ENCODE results near the gene TAB2. TPM values are rescaled to one million over a fixed set of nuclear protein-coding genes. Genes with fewer than 3 reads are reported as not detected.

TAB2 gene
- total and polyA plus RNA-seq, 2 of the 8 experiments (the other 6 are each of a cell fraction or from before 2014, with no cell fraction given), result 40.4 to 63.0 TPM

- no peak overlapping the region for H4K8ac ChIP-seq (ENCODE audit: extremely low read depth, insufficient read depth, low read length)
- no peaks in the 10 kb centered on the region for H3K79me2 ChIP-seq (ENCODE audit: control insufficient read depth in 1 of 2, insufficient read depth in 2 of 2, low read length in 2 of 2)
- no peak overlapping the region for H2BK5ac ChIP-seq (ENCODE audit: low read depth, low read length)
- no peak overlapping the region for H2AK5ac ChIP-seq (ENCODE audit: low read depth, low read length)
- no peaks in the 10 kb centered on the region for H3K23me2 ChIP-seq (ENCODE audit: low read depth, low read length)
- no peak overlapping the region for H3K23ac ChIP-seq (ENCODE audit: insufficient read length)
- no peak overlapping the region for H3K4me3 ChIP-seq (ENCODE audit: extremely low read depth in 1 of 4, insufficient read depth in 2 of 4, low read depth in 3 of 4, low read length in 4 of 4)
- DNase-seq (ENCODE audit: low read depth in 1 of 2, low spot score in 2 of 2) (no peak), FAIRE-seq (no peak)
- no peak overlapping the region for H3K27ac ChIP-seq (ENCODE audit: low read depth, low read length)
- H2BK12ac ChIP-seq (ENCODE audit: low read depth, low read length), result no peak overlapping the region
- no peak overlapping the region for H2AFZ ChIP-seq (ENCODE audit: low read length)
- H3K27me3 ChIP-seq (replicated peaks in 1 of 4; ENCODE audit: control insufficient read depth in 3 of 4, extremely low read depth in 1 of 4, insufficient read depth in 3 of 4, low read length in 3 of 4), result no peaks in the 10 kb centered on the region
- H2BK15ac ChIP-seq (ENCODE audit: low read length), result no peak overlapping the region
- no peak overlapping the region for H3K56ac ChIP-seq (replicated peaks; ENCODE audit: insufficient read length, low read depth, low read length)
- H3K9me3 ChIP-seq (ENCODE audit: insufficient read depth in 2 of 2, low read depth in 1 of 2, low read length in 1 of 2), result no peaks in the 10 kb centered on the region
- POLR2A ChIA-PET (ENCODE audit: partially characterized antibody), result no interaction called here
- H3K18ac ChIP-seq (ENCODE audit: extremely low read depth, low read length), result no peak overlapping the region
- H3K4ac ChIP-seq (replicated peaks; ENCODE audit: insufficient read length, low read depth, low read length), result no peak overlapping the region
- no peak overlapping the region for H3K4me2 ChIP-seq (ENCODE audit: insufficient read depth in 1 of 2, low read depth in 2 of 2, low read length in 2 of 2)
- no peak for TF ChIP-seq EGR1 (IDR thresholded peaks at IDR 0.05; ENCODE audit: borderline replicate concordance, low read depth, low read length)
- TF ChIP-seq CEBPB (IDR thresholded peaks at IDR 0.05; ENCODE audit: low read depth, low read length), result peak; percentile 17; the same call in 1 of the 2 replicates
- WGBS, 2 experiments (ENCODE audit: extremely low coverage in 1 of 2, insufficient coverage in 1 of 2, insufficient read length in 1 of 2, insufficient replicate concordance in 2 of 2, low coverage in 1 of 2, low lambda C conversion rate in 2 of 2, missing lambda C conversion rate in 1 of 2), result 75% methylated on average over 1 of the region's 1 CpG; no CpG with 5 or more reads in 1 of the 2 experiments
- no peaks in the 10 kb centered on the region for H4K20me1 ChIP-seq (replicated peaks in 1 of 2; ENCODE audit: control insufficient read depth in 1 of 2, insufficient read depth in 2 of 2, low read length in 2 of 2)
- H4K5ac ChIP-seq (ENCODE audit: insufficient read length, low read depth, low read length), result no peak overlapping the region
- H3K4me1 ChIP-seq (replicated peaks in 1 of 4; ENCODE audit: control insufficient read depth in 3 of 4, insufficient read depth in 4 of 4, low read length in 3 of 4), result peaks cover 0 to 4% (median 1%) of the 10 kb centered on the region in 4 experiments; a peak in 2 of 7 replicates
- no peak overlapping the region for H3K14ac ChIP-seq (ENCODE audit: insufficient read length)
- H3K79me1 ChIP-seq (ENCODE audit: low read depth, low read length), result no peaks in the 10 kb centered on the region
- no peak overlapping the region for H3K9ac ChIP-seq (replicated peaks in 1 of 4; ENCODE audit: extremely low read depth in 1 of 4, low read depth in 3 of 4, low read length in 3 of 4)
- CTCF ChIA-PET (ENCODE audit: partially characterized antibody), result no interaction called here
- no peak overlapping the region for H4K91ac ChIP-seq (replicated peaks; ENCODE audit: insufficient read length, low read length)
- no peak overlapping the region for H2BK20ac ChIP-seq (ENCODE audit: low read length)
- H3K36me3 ChIP-seq (ENCODE audit: control insufficient read depth in 2 of 4, insufficient read depth in 4 of 4, low read length in 3 of 4), result no peaks in the 10 kb centered on the region
- H2BK120ac ChIP-seq (replicated peaks; ENCODE audit: low read depth, low read length), result no peak overlapping the region
Measured at GRCh38 chr6:149303468-149303867, 14.0 kb upstream of the TAB2 start.
